NCI-H1092 treated with DMSO at 0.1 percent for 48 hours (cell line): Measurements from ENCODE around the gene ATG5.
"Not testable (repeated sequence)": the region's sequence is repeated elsewhere in the genome, so short reads cannot be mapped to it uniquely, and the experiment has no call there.

Experiments
- DNase-seq: peaks from one replicate; lab custom pipeline; 2025; lab: John Stamatoyannopoulos, UW

ATG5 gene

DNA sequence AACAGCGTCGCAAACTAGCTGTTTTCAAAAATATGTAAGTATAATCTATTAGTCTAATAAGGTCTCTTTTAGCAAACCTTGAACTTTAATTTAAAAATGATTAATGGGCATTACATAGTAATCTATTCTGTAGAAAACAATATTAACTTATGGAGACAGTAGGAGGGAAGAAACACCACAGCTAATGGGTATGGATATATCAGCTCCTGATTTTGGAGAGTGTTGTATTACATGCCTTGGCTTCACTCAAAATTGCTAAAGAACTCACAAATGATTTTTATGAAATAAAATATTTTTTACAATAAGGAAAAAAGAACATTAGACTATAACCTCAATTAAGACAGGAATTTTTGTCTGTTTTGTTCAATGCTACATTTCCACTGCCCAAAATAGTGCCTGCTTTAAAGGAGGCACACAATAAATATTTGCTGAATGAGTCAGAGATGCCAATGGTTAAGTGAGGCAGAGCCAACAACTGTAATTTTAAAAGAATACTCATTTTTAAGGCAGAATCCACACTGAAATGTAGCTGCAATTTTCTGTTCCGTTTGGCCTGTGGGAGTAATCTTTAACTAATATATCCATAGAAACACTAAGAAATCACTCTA, 15.7 kb downstream of the ATG5 start:
- DNase-seq = no peak

DNA sequence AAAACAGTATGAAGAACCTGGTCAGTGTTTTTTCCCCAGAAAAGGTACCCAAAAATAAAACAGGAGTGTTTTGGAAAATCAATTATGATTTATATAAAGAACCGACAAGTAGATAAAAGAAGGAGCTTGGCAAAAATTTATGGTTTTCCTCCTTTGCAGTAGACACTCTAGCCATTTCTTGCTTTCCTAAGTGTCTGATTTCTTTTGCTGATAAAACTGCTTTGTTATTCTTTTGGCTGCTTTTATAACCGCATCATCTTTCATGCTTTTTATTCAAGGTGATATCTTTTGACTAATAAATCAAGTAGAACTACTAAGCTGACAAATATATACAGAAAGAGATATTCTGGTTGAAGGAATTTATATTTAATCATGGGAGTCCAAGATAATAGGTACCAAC, 16.6 kb downstream of the ATG5 start:
- no peak for DNase-seq

DNA sequence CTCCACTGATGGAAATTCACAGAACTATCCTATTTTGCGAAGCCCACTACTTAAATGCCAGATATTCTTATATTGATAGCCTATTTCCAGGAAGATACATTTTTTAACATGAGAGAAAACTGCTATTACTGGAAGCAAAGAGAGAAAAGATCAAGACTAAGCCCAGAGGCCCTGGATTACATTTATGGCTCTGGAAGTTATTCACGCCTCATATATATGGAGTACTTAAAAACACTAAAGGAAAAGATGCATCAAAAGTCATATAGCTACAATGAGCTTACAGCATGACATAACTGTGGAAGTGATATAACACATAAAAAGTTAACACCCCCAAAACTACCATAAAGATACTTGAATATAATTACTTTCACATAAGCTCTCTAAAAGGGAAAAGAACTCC, 19.8 kb downstream of the ATG5 start:
- no peak for DNase-seq

DNA sequence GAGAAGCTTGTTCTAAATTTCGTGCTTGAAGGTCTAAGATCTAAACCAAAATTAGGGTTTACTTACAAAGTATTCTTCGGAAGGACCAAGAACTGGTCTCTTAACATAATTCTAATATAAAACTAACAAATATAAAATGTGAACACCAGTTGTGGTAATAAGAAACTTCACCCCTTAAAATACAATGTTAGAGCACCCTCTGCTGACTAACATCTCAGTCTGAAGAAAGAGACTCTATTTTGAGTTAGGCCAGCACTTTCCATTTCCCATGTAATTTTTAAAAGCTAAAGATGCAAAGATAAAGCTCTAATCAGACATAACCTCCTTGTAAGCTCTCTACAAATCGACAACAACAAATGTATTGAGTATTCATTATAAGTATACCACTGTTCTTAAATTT, 24.6 kb downstream of the ATG5 start:
- DNase-seq = no peak

DNA sequence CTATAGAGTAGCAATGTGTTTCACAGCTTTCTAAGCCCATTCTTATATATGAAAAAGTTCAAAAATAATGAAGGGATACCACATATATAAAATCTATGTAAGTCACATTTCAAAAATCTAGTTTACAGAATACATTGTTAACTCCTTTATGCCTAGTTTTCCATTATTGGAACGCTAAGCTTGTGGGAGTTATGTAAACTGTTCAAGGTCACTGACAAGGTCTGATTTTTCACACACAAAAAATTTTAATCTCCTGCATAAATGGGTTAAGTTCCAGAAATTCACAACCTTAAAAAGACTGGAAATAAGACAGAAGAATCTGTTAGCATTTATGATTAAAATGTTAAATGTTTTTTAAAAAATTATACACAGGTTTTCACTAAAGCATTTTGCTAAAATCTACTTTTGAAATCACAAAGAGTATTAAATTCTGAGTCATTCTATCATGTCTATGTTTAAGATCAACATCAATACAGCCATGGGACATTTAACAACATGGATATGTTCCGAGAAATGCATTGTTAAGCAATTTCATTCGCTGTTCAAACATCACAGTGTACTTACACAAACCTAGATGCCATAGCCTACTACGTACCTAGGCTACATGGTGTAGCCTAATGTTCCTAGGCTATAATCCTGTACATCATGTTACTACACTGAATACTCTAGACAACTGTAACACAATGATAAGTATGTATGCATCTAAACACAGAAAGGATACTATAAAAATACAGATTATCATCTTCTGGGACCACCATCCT, 25.4 kb downstream of the ATG5 start:
- no peak for DNase-seq

DNA sequence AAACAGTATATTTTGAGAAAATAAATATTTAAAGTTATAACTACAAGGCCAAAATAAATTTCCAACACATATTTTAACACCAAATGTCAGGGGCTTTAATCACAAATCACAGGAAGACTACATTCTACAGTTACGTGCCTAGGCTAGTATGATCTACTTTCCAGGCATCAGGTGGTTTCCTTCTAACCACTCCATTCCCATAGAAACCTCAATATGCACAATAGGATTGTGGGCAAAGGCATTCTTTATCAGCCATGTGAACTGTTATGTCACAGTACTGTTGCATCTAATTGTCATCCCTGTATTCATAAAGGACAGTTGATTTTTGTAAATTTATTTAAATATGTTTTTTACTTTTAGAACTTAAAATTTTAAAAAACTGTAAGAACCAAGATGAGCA, 32.4 kb downstream of the ATG5 start:
- DNase-seq = no peak

DNA sequence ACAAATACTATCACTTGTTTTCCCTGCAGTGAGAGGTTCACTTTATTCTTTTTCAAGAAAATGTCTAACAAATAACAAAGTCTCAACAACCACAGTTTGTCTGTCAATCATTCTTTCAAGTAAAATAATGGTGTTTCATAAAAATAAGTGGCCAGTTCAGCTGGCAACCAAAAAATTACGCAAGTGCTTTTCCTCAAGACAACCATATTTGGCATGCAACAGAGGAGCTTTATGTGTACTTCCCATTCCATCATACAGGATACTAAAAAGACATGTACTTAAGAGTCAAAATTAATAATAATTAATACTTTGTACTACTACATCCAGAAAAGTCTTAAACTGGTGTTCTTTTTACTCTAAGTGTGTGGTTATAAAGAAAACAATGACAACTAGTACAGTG, 34.6 kb downstream of the ATG5 start:
- no peak for DNase-seq

DNA sequence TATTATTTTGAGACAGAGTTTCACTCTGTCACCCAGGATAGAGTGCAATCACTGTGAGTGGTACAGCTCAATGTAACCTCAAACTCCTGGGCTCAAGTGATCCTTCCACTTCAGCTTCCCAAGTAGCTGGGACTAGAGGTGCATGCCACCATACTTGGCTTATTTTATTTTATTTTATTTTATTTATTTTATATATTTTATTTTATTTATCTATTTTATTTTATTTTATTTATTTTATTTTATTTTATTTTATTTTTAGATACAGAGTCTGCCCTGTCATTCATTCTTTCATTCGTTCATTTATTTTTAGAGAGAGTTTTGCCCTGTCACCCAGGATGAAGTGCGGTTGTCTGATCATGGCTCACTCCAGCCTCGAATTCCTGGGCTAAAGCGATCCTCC, 35.5 kb downstream of the ATG5 start:
- no peak for DNase-seq

DNA sequence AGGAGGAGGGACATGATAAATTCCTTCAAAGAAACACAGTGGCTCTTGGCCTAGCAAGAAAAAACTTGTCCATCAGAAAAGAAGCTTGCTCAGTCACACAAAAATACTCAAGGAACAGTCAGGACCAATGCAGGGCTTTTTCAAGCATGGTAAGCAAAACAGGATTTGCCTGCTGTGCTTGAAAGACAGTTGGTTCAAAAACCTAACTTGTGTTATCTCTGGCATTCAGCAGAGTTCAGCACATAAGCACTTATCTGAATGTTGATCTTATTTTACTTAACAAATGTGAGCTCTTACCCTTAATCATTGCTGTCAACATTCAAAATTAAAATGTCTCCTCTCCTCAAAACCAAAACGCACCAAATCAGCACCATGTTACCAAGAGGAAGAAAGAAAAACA, 38.3 kb downstream of the ATG5 start:
- no peak for DNase-seq

DNA sequence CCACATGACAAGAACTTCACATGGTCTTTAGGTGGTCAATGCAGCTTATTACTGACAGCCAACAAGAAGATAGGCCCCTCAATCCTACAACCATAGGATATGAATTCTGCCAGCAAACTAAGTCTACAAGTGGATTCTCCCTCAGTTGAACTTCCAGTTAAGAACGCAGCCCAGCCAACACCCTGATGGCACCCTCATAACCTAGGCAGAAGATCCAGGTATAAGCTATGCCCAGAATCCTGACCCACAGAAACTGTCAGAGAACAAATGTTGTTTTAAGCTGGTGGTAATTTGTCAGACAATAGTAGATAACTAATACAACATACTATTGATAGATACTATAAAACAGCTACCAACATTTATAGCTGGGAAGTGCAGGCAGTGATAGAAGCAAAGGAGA, 38.8 kb downstream of the ATG5 start:
- no peak for DNase-seq

DNA sequence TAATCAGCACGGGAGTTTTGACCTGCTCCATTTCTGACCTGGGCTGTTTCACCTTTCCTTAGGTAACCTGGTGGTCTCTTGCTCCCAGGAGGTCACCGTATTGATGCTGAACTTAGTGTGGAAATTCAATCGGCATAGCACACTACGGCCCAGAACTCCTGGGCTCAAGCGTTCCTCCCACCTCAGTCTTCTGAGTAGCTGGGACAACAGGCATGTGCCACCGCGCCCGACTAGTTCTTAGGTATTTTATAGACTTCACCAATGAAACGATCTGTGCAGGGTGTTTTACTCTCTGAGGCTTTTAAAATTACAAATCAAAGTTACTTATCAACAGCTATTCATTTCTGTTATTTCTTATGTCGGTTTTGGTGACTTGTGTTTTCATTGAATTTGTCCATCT, 42.1 kb downstream of the ATG5 start:
- no peak for DNase-seq

DNA sequence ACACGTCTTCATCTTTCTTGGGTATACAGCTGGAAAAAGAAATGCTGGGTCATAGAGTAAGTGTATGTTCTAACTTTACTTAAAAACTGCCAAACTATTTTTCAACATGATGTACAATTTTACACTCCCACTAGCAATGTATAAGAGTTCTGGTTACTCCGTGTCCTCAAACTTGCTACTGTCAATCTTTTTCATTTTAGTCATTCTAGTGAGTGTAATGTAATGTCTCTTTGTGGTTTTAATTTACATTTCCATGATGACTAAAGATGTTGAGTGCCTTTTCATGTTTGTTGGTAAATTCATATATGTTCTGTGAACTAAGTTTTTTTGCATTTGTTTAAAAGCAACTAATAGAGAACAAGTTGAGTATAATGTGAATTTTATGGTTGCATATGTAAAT, 43.9 kb downstream of the ATG5 start:
- DNase-seq = no peak

DNA sequence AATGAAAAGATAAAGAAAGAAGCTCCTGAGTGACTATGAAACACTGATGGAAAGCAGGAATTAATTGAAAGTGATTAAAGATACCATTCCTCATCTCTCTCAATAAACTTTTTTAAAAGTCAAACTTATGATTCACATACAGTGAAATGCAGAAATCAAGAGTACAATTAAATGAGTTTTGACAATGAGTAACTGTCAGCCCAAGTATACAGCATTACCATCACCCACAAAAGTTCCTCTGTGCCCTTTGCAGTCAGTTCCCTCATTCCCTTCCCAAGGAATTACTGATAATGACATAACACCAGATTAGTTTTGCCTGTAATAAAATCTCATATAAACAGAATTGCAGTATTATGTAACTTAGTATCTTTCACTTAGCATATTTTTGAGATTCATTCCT, 44.5 kb downstream of the ATG5 start:
- DNase-seq = no peak

DNA sequence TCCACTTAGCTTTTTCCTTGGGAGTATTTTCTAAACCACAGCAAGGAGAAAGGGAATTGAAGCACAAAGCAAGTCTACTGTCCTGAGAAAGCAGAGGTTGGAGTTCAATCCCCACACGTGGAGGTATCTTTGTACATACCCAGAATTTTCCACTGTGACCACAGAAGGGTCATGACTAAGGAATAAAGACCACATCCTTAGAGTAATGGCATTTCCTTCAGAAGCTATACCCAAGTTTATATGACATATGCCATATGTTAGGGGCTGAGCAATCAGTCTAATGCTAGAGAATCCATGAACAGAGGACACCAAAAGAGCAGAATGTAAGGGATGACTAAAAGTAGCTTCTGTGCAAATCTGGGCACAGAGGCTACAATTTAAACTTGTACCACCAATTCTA, 46.4 kb downstream of the ATG5 start:
- DNase-seq = no peak

DNA sequence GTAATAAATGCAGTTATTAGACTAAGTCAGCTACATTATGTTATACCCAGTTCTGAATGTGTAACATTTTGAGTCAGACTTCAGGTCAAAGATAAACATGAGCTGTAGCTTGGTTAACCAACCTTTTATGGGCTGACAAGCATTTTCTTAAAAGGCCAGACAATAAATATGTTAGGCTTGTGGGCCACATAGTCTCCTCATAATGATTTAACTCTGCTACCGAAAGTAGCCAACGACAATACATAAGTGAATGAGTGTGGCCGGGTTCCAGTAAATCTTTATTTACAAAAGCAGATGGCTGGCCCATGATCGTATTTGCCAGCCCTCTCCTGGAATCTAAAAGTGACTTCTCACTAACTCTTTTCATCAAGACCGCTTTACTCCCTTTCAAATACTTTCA, 49.9 kb downstream of the ATG5 start:
- no peak for DNase-seq

DNA sequence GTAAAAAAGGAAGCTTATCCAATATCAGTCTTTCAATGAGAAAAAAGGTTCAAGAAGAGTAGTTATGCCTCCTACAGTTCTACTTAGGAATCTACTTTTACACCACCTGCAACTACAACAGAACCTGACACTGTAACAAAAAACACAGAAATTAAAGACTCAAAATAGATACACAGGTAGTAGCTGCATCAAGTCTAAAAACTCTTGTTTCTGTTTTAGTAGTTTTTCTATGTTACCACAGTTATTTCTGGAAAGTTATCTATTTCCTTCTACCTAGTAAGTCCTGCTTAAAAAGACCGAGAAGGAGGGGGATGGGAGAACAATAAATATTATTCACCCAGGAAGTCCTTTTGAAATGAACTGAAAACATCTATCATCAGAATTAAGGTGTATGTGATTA, 52.5 kb downstream of the ATG5 start:
- no peak for DNase-seq

DNA sequence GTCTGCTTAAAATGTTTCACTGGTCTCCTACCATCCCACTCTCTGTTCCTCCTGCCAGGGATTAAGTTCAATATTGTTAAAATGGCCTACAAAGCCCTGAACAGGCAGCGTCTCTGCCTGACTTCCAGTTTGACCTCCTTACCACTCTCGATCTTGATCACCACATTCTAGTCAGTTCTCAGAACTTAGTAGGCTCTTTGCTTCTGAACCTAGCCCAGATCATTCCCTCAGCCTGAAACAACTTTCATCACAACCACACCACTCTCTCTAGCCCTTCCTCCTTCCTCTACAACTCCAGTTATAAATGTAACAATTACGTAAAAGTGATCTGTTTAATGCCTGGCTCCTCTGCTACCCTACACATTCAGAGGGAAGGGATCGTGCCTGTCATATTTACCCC, 53.3 kb downstream of the ATG5 start:
- DNase-seq = no peak

DNA sequence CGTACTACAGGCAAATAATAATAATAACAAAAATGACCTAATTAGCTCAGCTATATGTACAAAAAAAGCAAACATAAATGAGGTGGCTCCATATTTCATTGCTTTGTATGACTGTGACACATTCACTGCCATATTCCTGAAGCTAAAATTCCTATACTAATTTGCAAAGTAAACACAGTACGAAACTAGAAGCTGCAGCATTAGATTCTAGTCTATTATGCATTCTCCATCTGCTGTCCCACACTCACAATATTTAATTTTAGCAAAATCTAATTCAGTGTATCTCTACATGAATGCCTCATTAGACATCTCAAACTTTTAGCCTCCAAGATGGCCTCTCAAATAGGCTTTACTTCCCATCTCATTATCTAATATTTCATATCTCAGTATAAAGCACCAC, 55.1 kb downstream of the ATG5 start:
- no peak for DNase-seq

DNA sequence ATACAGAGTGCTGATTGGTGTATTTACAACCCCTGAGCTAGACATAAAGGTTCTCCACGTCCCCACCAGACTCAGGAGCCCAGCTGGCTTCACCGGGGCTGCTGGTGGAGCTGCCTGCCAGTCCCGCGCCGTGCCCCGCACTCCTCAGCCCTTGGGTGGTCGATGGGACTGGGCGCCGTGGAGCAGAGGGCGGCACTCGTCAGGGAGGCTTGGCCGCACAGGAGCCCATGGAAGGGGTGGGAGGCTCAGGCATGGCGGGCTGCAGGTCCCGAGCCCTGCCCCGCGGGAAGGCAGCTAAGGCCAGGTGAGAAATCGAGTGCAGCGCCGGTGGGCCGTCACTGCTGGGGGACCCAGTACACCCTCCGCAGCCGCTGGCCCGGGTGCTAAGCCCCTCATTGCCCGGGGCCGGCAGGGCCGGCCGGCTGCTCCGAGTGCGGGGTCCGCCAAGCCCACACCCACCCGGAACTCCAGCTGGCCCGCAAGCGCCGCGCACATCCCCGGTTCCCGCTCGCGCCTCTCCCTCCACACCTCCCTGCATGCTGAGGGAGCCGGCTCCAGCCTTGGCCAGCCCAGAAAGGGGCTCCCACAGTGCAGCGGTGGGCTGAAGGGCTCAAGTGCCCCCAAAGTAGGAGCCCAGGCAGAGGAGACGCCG, 56.2 kb downstream of the ATG5 start:
- not testable (repeated sequence) for DNase-seq

DNA sequence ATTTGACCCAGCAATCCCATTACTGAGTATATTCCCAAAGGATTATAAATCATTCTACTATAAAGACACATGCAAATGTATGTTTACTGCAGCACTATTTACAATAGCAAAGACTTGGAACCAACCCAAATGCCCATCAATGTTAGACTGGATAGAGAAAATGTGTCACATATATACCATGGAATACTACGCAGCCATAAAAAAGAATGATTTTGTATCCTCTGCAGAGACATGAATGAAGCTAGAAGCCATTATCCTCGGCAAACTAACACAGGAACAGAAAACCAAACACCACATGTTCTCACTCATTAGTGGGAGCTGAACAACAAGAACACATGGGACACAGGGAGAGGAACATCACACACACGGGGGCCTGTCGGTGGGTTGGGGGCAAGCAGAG, 57.1 kb downstream of the ATG5 start:
- DNase-seq = not testable (repeated sequence)

DNA sequence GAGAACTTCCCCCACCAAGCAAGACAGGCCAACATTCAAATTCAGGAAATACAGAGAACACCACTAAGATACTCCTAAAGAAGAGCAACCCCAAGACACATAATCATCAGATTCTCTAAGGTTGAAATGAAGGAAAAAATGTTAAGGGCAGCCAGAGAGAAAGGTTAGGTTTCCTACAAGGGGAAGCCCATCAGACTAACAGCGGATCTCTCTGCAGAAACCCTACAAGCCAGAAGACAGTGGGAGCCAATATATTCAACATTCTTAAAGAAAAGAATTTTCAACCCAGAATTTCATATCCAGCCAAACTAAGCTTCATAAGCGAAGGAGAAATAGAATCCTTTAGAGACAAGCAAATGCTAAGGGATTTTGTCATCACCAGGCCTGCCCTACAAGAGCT, 61.1 kb downstream of the ATG5 start:
- DNase-seq = not testable (repeated sequence)

DNA sequence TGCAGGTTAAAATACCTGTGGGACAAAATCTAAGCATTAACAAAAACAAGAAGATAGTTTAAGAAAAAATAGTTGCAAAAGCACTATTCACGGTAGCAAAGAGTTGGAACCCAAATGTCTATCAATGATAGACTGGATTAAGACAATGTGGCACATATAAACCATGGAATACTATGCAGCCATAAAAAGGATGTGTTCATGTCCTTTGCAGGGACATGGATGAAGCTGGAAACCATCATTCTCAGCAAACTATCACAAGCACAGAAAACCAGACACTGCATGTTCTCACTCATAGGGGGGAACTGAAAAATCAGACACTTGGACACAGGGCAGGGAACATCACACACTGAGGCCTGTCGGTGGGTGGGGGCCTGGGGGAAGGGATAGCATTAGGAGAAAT, 65.8 kb downstream of the ATG5 start:
- not testable (repeated sequence) for DNase-seq

DNA sequence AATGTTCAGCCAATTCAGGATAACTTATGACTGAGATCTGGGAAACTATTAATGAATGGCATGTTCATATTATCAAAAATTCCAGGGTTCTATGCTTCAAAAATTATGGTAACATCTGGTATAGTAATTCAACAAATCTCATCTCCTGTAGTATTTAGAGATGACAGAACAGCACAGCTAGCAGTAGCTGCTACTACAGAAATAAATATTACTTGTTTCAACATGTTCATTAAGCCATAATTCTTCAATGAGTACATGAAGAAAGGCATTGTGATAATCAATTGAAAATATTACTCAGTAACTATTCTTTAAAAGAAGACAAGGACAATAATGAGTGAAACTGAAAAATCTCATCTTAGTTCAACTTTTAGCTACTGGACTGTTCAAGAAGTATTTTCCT, 66.8 kb downstream of the ATG5 start:
- DNase-seq = no peak

DNA sequence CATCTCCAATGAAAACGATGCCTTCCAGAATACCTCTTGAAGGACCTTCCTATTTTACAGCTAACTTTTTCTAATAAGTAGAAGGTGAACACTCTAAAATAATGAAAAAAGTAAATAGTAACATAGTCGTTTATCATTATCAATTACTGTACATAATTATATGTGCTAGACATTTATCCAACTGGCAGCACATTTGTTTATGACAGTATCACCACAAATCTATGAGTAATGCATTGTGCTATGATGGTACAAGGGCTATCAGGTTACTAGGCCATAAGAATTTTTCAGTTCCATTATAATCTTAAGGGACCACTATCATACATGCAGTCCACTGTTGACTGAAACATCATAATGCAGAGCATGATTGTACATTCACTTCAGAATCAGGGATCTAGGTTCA, 68.4 kb downstream of the ATG5 start:
- no peak for DNase-seq
